ENCODE results near the gene LEO1.

The LEO1 gene

GRCh38 chr15:51932161-51932560 is 39.4 kb downstream of the LEO1 start:
- H3K27ac Mint-ChIP-seq, result no peak overlapping the region

DNA sequence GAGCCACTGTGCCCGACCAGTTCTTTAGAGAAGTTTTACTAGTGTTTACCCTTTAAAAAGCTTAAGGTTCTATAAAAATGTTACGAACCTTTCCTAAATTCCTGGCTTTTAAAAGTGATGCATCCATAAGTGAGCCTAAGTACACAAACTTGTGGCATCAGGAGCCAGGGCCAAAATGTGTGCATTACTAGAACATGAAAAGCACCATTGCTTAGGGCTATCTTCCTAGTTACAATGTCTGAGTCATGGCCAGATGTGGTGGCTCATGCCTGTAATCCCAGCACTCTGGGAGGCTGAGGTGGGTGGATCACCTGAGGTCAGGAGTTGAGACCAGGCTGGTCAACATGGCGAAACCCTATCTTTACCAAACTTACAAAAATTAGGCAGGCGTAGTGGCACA is 39.9 kb downstream of the LEO1 start:
- no peak for DNase-seq
- Mint-ChIP-seq H3K27ac (no peak overlapping the region), H3K4me1 (peaks cover 17 to 21% of the 10 kb centered on the region in 2 donors), H3K36me3 (peaks cover 19 to 36% of the 10 kb centered on the region in 2 donors), H3K9me3 (no peaks in the 10 kb centered on the region), H3K4me3 (no peak overlapping the region), H3K27me3 (no peaks in the 10 kb centered on the region)
- ATAC-seq (replicated peaks), result no peak

More at GRCh38 chr15:51932161-51932560, 39.4 kb downstream of the LEO1 start:
- Mint-ChIP-seq H3K4me3 (no peak overlapping the region), H3K36me3 (peaks cover 19 to 36% of the 10 kb centered on the region in 2 donors), H3K4me1 (peaks cover 17 to 21% of the 10 kb centered on the region in 2 donors), H3K9me3 (no peaks in the 10 kb centered on the region), H3K27me3 (no peaks in the 10 kb centered on the region)
- no peak for ATAC-seq (replicated peaks)
- DNase-seq, result no peak

- H3K4me1 Mint-ChIP-seq, result peaks cover 11 to 14% of the 10 kb centered on the region in 2 donors
- DNase-seq, result no peak
- no peaks in the 10 kb centered on the region for H3K27me3 Mint-ChIP-seq
- no peak for ATAC-seq (replicated peaks)
- H3K9me3 Mint-ChIP-seq, result no peaks in the 10 kb centered on the region
- no peak overlapping the region for H3K27ac Mint-ChIP-seq
- H3K36me3 Mint-ChIP-seq, result peaks cover 14 to 32% of the 10 kb centered on the region in 2 donors
- H3K4me3 Mint-ChIP-seq, result no peak overlapping the region
These were observed 40.6 kb downstream of the LEO1 start for GRCh38 chr15:51931016-51931415.

DNA sequence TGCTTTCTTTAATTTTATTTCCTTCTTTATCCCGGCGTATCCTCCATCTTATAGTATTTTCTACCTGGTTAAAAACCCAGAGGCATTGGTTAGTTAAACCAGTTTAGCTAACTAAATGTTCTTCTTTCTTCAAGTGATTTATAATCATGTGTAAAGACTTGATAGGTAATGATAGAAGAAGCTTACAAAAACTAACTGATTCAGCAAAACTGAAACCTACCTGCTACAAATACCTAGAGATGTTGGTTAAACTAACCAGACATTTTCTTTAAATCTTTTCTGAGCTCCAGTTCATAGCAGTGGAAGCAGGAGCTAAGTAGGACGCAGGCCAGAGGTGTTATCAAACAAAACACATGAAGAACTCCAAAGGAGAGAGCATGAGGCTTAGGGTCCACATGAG is 44.8 kb downstream of the LEO1 start:
- Mint-ChIP-seq H3K9me3 (no peaks in the 10 kb centered on the region), H3K27ac (no peak overlapping the region), H3K36me3 (peaks cover 16 to 40% of the 10 kb centered on the region in 2 donors), H3K4me1 (no peaks in the 10 kb centered on the region), H3K4me3 (no peak overlapping the region), H3K27me3 (no peaks in the 10 kb centered on the region)
- no peak for DNase-seq
- no peak for ATAC-seq (replicated peaks)

DNA sequence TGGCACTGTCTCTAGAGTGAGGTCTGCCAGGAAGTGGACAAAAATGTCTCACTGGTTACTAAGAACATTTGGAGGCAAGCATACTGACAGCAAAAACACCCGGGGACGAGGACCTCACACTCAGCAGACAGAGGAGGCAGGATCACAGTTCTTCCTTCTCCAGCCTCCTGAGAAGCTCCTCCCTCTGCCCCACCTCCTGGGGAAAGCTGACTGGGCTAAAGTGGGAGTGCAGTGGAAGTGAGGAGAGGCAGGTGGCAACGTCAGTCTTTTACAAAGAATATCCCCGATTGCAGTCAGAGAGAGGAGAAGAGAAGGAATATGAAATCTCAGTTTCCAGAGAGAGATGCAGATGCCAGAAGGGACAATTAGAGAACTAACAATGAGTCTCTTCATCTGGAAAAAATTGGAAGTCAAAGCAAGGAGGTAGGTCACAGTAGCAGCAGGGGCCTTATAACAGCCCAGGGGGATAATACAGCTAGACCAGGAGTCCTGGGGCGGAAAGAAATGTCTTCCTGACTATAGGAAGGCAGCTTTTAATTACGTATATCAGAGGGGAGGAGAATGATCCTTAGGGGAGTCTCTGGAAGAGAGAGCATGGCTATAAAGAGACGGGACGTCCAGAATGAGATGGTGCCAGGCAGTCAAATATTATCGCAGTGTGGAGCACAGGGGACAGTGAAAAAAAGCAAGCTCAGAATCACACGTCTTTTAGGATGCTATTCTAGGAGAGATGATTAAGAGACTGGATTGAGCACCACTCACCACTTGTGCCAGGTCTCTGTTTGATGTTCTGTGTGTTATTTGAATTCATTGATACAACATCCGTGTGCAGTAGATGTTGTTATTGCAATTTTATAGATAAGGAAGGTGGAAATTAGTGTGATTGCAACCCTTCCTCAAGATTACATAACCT is 47.2 kb downstream of the LEO1 start:
- ATAC-seq (replicated peaks) (no peak), DNase-seq (no peak)
- Mint-ChIP-seq H3K27me3 (no peaks in the 10 kb centered on the region), H3K4me3 (no peak overlapping the region), H3K36me3 (peaks cover 18 to 36% of the 10 kb centered on the region in 2 donors), H3K9me3 (no peaks in the 10 kb centered on the region), H3K27ac (no peak overlapping the region), H3K4me1 (no peaks in the 10 kb centered on the region)

DNA sequence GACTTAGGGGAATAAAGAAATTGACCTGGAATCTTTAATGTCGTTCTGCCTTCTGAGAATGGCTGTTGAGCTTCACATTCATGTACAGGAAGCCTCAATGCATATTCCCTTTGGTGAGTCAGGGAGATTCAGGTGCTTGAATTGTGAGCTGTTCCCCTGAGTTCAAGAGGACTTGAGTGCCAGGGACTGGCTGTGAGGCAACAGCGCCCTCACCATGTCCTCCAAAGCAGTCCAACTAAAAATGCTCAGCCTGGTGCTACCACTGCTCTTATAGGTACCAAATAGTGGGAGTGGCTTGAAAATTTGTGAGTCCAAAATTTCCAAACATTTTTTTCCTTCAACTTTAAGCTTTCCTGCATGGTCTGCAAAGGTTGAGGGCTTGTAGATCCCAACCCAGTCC is 54.1 kb downstream of the LEO1 start:
- ATAC-seq (replicated peaks) (no peak), DNase-seq (no peak)
- H3K4me1 Mint-ChIP-seq, result no peaks in the 10 kb centered on the region
- no peak overlapping the region for H3K4me3 Mint-ChIP-seq
- peaks cover 16 to 22% of the 10 kb centered on the region in 2 donors for H3K36me3 Mint-ChIP-seq
- no peaks in the 10 kb centered on the region for H3K27me3 Mint-ChIP-seq
- H3K27ac Mint-ChIP-seq, result no peak overlapping the region
- H3K9me3 Mint-ChIP-seq, result no peaks in the 10 kb centered on the region

- H3K36me3 Mint-ChIP-seq, result peaks cover 24 to 27% of the 10 kb centered on the region in 2 donors
These were observed 59.0 kb downstream of the LEO1 start for GRCh38 chr15:51912528-51912927.

DNA sequence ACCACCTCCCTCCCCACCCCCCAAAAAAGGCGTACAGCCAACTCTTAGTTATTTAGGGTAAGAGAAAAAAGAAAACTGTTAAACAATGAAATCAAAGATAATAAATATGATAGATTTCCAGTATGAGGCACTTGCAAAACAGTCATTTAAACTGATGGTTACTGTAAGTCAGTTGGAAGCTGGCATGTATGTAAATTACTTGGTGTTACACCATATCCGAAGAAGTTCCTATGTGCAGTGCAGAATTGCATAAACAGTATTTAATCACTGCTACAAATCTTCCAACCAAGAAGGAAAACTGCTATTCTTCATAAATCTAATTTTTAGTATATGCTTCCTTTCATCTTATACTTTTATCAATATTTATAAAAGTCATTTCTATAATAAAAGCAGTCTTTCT is 62.0 kb downstream of the LEO1 start:
- ATAC-seq (replicated peaks) (no peak), DNase-seq (no peak)
- Mint-ChIP-seq H3K27ac (no peak overlapping the region), H3K27me3 (no peaks in the 10 kb centered on the region), H3K4me1 (no peaks in the 10 kb centered on the region), H3K36me3 (peaks cover 31 to 39% of the 10 kb centered on the region in 2 donors), H3K4me3 (no peak overlapping the region), H3K9me3 (no peaks in the 10 kb centered on the region)

More at GRCh38 chr15:51912528-51912927, 59.0 kb downstream of the LEO1 start:
- Mint-ChIP-seq H3K27ac (no peak overlapping the region), H3K4me3 (no peak overlapping the region), H3K4me1 (no peaks in the 10 kb centered on the region), H3K9me3 (no peaks in the 10 kb centered on the region), H3K27me3 (no peaks in the 10 kb centered on the region)
- no peak for ATAC-seq (replicated peaks)
- DNase-seq, result no peak

GRCh38 chr15:51908316-51908715 is 63.3 kb downstream of the LEO1 start:
- no peak overlapping the region for H3K27ac Mint-ChIP-seq
- ATAC-seq (replicated peaks) (no peak), DNase-seq (no peak)
- H3K36me3 Mint-ChIP-seq, result peaks cover 41 to 49% of the 10 kb centered on the region in 2 donors
- H3K9me3 Mint-ChIP-seq, result no peaks in the 10 kb centered on the region
- no peaks in the 10 kb centered on the region for H3K4me1 Mint-ChIP-seq
- no peak overlapping the region for H3K4me3 Mint-ChIP-seq
- H3K27me3 Mint-ChIP-seq, result no peaks in the 10 kb centered on the region

DNA sequence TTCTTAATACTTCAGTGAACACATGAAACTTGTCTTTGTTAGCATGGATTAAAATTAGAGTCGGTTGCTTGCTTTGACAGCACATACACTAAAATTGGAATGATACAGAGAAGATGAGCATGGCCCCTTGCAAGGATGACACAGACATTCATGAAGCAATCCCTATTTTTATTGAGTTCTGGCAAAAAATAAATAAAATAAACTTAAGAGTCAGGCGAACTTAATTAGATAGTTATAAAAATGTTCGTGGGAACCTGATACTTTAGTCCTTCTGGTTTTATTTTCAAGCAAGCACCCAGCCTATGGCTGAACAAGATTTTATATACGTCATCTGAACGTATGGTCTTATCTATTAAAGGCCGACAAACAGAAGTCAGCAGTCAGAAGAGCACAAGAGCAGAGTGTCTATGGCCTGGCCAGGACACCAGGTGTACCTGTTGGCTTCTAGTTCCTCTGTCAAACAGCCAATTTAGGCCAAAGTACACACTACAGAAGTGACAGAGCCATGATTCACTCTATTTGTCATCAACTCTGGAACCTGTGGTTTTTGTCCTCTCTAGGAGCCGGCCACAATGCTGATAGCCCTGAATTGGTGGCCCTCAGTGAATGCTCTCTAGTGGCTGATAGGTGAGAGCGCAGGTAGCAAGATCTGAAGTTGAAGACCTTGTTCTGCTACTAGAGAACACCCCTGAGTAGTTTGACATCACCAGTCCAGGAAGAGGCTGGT is 64.3 kb downstream of the LEO1 start:
- H3K9me3 Mint-ChIP-seq, result no peaks in the 10 kb centered on the region
- H3K27me3 Mint-ChIP-seq, result no peaks in the 10 kb centered on the region
- DNase-seq (no peak), ATAC-seq (replicated peaks) (peak in 1 of 2 donors; percentile 27)
- no peak overlapping the region for H3K27ac Mint-ChIP-seq
- no peaks in the 10 kb centered on the region for H3K4me1 Mint-ChIP-seq
- H3K36me3 Mint-ChIP-seq, result peaks cover 42 to 50% of the 10 kb centered on the region in 2 donors
- no peak overlapping the region for H3K4me3 Mint-ChIP-seq

DNA sequence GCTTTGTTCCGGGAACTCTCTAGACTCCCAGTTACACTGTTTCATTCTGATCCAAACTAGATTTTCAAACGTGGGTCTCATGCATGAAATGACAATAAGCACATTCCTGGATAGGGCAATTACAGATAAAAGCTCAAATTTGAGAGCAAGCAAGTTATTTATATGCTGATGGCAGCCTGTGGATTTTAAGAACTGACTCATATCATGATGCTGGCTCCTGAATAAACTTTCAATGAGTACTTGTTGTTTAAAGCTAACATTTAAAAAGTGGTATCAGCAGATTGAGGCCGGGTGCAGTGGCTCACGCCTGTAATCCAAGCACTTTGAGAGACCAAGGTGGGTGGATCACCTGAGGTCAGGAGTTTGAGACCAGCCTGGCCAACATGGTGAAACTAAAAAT is 66.6 kb downstream of the LEO1 start:
- ATAC-seq (replicated peaks) (no peak), DNase-seq (no peak)
- Mint-ChIP-seq H3K27me3 (no peaks in the 10 kb centered on the region), H3K4me3 (no peak overlapping the region), H3K9me3 (no peaks in the 10 kb centered on the region), H3K36me3 (peaks cover 47 to 55% of the 10 kb centered on the region in 2 donors), H3K27ac (no peak overlapping the region), H3K4me1 (no peaks in the 10 kb centered on the region)

DNA sequence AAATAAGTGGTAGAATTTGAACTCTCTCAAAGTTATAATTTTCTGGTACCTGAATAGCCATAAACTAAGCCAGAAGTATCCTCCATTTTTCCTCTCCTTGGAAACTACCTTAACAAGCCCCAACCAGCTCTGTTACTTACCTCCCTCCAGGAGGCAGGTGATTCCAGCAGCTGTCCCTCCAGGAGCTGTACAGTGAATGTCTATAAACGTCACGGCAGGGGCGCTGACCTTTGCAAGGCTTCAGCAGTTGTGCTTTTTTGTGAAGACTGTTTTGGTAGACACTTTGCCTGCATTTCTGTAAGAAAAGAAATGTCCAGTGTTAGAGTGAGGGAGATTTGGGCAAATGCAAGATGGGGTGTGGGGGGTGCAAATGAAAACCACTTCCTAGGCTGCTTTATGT is 67.2 kb downstream of the LEO1 start:
- H3K27me3 Mint-ChIP-seq, result no peaks in the 10 kb centered on the region
- ATAC-seq (replicated peaks) (no peak), DNase-seq (no peak)
- H3K27ac Mint-ChIP-seq, result no peak overlapping the region
- peaks cover 50 to 55% of the 10 kb centered on the region in 2 donors for H3K36me3 Mint-ChIP-seq
- H3K4me1 Mint-ChIP-seq, result no peaks in the 10 kb centered on the region
- H3K4me3 Mint-ChIP-seq, result no peak overlapping the region
- no peaks in the 10 kb centered on the region for H3K9me3 Mint-ChIP-seq

- DNase-seq, result no peak
- Mint-ChIP-seq H3K27me3 (no peaks in the 10 kb centered on the region), H3K27ac (no peak overlapping the region), H3K4me1 (peaks cover 1 to 3% of the 10 kb centered on the region in 2 donors), H3K9me3 (peaks cover 0 to 2% of the 10 kb centered on the region in 2 donors), H3K4me3 (no peak overlapping the region), H3K36me3 (peaks cover 40 to 41% of the 10 kb centered on the region in 2 donors)
- ATAC-seq (replicated peaks), result no peak
These were observed 82.1 kb downstream of the LEO1 start for GRCh38 chr15:51889486-51889885.

DNA sequence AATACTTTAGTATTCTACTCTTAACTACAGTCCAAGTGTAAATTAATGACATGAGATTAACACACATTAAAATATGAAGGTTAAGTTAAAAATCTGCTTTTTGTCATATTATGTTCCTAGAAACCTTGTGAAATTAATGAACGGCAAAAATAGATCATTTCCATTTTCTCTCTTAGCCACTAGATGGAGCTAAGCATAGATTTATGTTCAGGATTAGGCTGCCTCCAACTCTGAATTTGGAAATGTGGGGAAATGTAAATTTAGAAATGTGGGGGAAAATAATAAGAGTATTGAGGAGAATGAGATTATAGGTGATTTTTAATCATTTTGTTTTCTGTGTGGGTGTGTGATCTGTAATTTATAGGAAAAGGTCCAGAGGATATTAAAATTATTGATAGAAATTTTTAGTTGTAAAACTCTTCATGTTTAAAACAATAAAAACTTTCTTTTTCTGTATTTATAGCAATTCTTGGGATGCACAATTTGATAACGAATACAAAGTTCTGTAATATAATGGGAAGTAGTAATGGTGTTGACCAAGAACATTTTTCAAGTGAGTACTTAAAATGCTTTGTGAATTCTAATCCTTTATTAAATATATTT is 82.9 kb downstream of the LEO1 start:
- Mint-ChIP-seq H3K36me3 (peaks cover 38% of the 10 kb centered on the region in 2 donors), H3K27me3 (no peaks in the 10 kb centered on the region), H3K4me3 (no peak overlapping the region), H3K27ac (no peak overlapping the region), H3K4me1 (peaks cover 2 to 6% of the 10 kb centered on the region in 2 donors), H3K9me3 (peaks cover 0 to 2% of the 10 kb centered on the region in 2 donors)
- DNase-seq (no peak), ATAC-seq (replicated peaks) (no peak)

Measured in stimulated activated naive B cell treated with anti-CD40 and anti-IgM and Interleukin-4, amounts not matched to agents 10 μg/mL and 1 μg/mL and 100 μg/mL, for 72 hours (primary cell).